ENCODE data around the gene RAC3.

DNA sequence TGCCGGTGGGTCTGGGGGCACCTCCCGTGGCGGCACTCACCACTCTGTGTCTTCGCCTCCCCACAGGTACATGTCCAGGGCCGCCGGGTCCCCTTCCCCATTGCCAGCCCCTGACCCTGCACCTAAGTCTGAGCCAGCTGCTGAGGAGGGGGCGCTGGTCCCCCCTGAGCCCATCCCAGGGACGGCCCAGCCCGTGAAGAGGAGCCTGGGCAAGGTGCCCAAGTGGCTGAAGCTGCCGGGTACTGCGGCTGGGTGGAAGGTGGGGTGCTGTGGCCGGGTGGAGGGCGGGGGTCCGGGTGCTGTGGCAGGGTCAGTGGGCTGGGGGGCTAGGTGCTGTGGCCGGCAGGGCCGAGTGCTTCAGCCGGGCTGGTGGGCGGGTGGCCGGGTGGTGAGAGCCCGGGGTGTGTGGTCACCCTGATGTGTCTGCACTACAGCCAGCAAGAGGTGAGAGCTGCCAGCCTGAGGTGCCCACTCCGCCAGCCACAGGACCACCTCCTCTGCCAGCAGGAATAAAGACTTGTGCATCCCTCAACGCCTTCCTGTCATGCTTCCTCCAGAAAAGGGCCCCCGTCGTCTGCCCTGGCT, 14.5 kb upstream of the RAC3 start:
- TF ChIP-seq EZH2phosphoT487 (conservative IDR thresholded peaks at IDR 0.05; ENCODE audit: low read length): no peak
- TF ChIP-seq, protein P1, sequence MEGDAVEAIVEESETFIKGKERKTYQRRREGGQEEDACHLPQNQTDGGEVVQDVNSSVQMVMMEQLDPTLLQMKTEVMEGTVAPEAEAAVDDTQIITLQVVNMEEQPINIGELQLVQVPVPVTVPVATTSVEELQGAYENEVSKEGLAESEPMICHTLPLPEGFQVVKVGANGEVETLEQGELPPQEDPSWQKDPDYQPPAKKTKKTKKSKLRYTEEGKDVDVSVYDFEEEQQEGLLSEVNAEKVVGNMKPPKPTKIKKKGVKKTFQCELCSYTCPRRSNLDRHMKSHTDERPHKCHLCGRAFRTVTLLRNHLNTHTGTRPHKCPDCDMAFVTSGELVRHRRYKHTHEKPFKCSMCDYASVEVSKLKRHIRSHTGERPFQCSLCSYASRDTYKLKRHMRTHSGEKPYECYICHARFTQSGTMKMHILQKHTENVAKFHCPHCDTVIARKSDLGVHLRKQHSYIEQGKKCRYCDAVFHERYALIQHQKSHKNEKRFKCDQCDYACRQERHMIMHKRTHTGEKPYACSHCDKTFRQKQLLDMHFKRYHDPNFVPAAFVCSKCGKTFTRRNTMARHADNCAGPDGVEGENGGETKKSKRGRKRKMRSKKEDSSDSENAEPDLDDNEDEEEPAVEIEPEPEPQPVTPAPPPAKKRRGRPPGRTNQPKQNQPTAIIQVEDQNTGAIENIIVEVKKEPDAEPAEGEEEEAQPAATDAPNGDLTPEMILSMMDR (IDR thresholded peaks at IDR 0.05; ENCODE audit: insufficient read depth, low read length, poor library complexity, severe bottlenecking): no peak
